HG02870 (cell line): ENCODE measurements around the gene OPTC.

Source experiments
- ATAC-seq: cut with Tn5 transposase; IDR thresholded peaks from one replicate; pipeline ENCODE4 v1.9.1; 2021; ENCODE audit warnings: mild to moderate bottlenecking, moderate library complexity; ENCODE audit not compliant: unreplicated experiment

OPTC gene

GRCh38 chr1:203534012-203534411 is 40.1 kb downstream of the OPTC start:
- ATAC-seq, result no peak

GRCh38 chr1:203534526-203534925 is 40.6 kb downstream of the OPTC start:
- no peak for ATAC-seq

- ATAC-seq, result no peak
Observed at GRCh38 chr1:203536575-203536974, 42.6 kb downstream of the OPTC start.

- ATAC-seq, result no peak
Observed at GRCh38 chr1:203536980-203537455, 43.1 kb downstream of the OPTC start.

- ATAC-seq, result no peak
Observed at GRCh38 chr1:203537806-203538464, 44.0 kb downstream of the OPTC start.

GRCh38 chr1:203538726-203539125 is 44.8 kb downstream of the OPTC start:
- ATAC-seq, result no peak

GRCh38 chr1:203539831-203540546 is 46.0 kb downstream of the OPTC start:
- no peak for ATAC-seq

- ATAC-seq, result no peak
Observed at GRCh38 chr1:203544485-203544884, 50.5 kb downstream of the OPTC start.

- ATAC-seq, result no peak
Observed at GRCh38 chr1:203544978-203545816, 51.2 kb downstream of the OPTC start.

- no peak for ATAC-seq
Observed at GRCh38 chr1:203546274-203546673, 52.3 kb downstream of the OPTC start.

- ATAC-seq, result no peak
Observed at GRCh38 chr1:203547147-203547546, 53.2 kb downstream of the OPTC start.

GRCh38 chr1:203547771-203548421 is 53.9 kb downstream of the OPTC start:
- no peak for ATAC-seq

- ATAC-seq, result no peak
Observed at GRCh38 chr1:203548892-203549291, 54.9 kb downstream of the OPTC start.

- ATAC-seq, result no peak
Observed at GRCh38 chr1:203549309-203549708, 55.4 kb downstream of the OPTC start.

GRCh38 chr1:203550846-203551245 is 56.9 kb downstream of the OPTC start:
- ATAC-seq, result no peak

GRCh38 chr1:203551550-203551949 is 57.6 kb downstream of the OPTC start:
- ATAC-seq, result no peak

GRCh38 chr1:203553496-203553895 is 59.5 kb downstream of the OPTC start:
- no peak for ATAC-seq

- no peak for ATAC-seq
Observed at GRCh38 chr1:203554071-203554470, 60.1 kb downstream of the OPTC start.

- ATAC-seq, result no peak
Observed at GRCh38 chr1:203555076-203555475, 61.1 kb downstream of the OPTC start.

GRCh38 chr1:203555511-203556046 is 61.6 kb downstream of the OPTC start:
- ATAC-seq, result no peak
